WTC11 (cell line): ENCODE measurements around the gene MESP1. TPM values are rescaled to one million over a fixed set of nuclear protein-coding genes. Genes with fewer than 3 reads are reported as not detected.

Source experiments
- ATAC-seq: fragments of 200-7000 bp; cut with Tn5 transposase; 2 replicates; pipeline ENCODE4 v1.10.0; 2021; ENCODE audit warnings: mild to moderate bottlenecking, moderate library complexity
- CTCF ChIA-PET: fragments of 300-600 bp; sonication (Branson Sonifier 250); formaldehyde crosslinking; loops from one replicate; lab custom pipeline; 2021; ENCODE audit warnings: antibody characterized with exemption; lab: Charles Lee
- POLR2A ChIA-PET: fragments of 350-600 bp; sonication (Branson Sonifier 250); formaldehyde crosslinking; loops from one replicate; lab custom pipeline; 2021; ENCODE audit warnings: antibody characterized with exemption; lab: Charles Lee
- DNase-seq: peaks from one replicate; pipeline ENCODE4 v3.0.0; 2021; ENCODE audit warnings: low spot score
- H3K27ac Mint-ChIP-seq: 2 replicates; pipeline ENCODE4 v1.8.0; 2021; ENCODE audit warnings: mixed read lengths
- H3K27me3 Mint-ChIP-seq: 2 replicates; pipeline ENCODE4 v1.8.0; 2021; ENCODE audit warnings: low read depth, mild to moderate bottlenecking, moderate library complexity, mixed read lengths
- H3K36me3 Mint-ChIP-seq: 2 replicates; pipeline ENCODE4 v1.8.0; 2021; ENCODE audit warnings: mixed read lengths
- H3K4me1 Mint-ChIP-seq: 2 replicates; pipeline ENCODE4 v1.8.0; 2022; ENCODE audit warnings: mixed read lengths
- H3K4me3 Mint-ChIP-seq: 2 replicates; pipeline ENCODE4 v1.8.0; 2021; ENCODE audit warnings: mild to moderate bottlenecking, moderate library complexity, mixed read lengths
- H3K9me3 Mint-ChIP-seq: 2 replicates; pipeline ENCODE4 v1.8.0; 2021; ENCODE audit warnings: mixed read lengths
- EMX1 ChIP-seq: fragments of 250-450 bp; sonication (Bioruptor Pico); IDR thresholded peaks from 2 replicates; pipeline ENCODE4 v1.8.0; 2021; ENCODE audit warnings: mild to moderate bottlenecking
- ESRRA ChIP-seq: sonication (generic); formaldehyde crosslinking; IDR thresholded peaks from 2 replicates; pipeline ENCODE4 v1.8.1; 2022; ENCODE audit warnings: mild to moderate bottlenecking, missing genetic modification reagents, borderline replicate concordance
- FOXK1 ChIP-seq: sonication (generic); formaldehyde crosslinking; IDR thresholded peaks from 2 replicates; pipeline ENCODE4 v1.8.0; 2022; ENCODE audit warnings: mild to moderate bottlenecking, moderate library complexity, missing genetic modification reagents
- KAT7 ChIP-seq: sonication (generic); formaldehyde crosslinking; IDR thresholded peaks from 2 replicates; pipeline ENCODE4 v1.8.1; 2023; ENCODE audit warnings: missing genetic modification reagents, mild to moderate bottlenecking, borderline replicate concordance
- NFATC4 ChIP-seq: fragments of 250-450 bp; sonication (Bioruptor Pico); IDR thresholded peaks from 2 replicates; pipeline ENCODE4 v1.9.0; 2021; ENCODE audit warnings: mild to moderate bottlenecking
- NFYB ChIP-seq: sonication (generic); formaldehyde crosslinking; conservative IDR thresholded peaks from 2 replicates; pipeline ENCODE4 v1.8.0; 2022; ENCODE audit warnings: low read depth, missing genetic modification reagents
- NR2C2 ChIP-seq: sonication (generic); formaldehyde crosslinking; IDR thresholded peaks from 2 replicates; pipeline ENCODE4 v1.8.0; 2022; ENCODE audit warnings: mild to moderate bottlenecking, missing genetic modification reagents
- NR3C1 ChIP-seq: sonication (generic); formaldehyde crosslinking; conservative IDR thresholded peaks from 2 replicates; pipeline ENCODE4 v1.8.1; 2023; ENCODE audit warnings: low read depth, mild to moderate bottlenecking, missing genetic modification reagents
- SP1 ChIP-seq: sonication (generic); formaldehyde crosslinking; conservative IDR thresholded peaks from 2 replicates; pipeline ENCODE4 v1.8.1; 2022; ENCODE audit warnings: missing genetic modification reagents
- TP53 ChIP-seq: sonication (generic); formaldehyde crosslinking; IDR thresholded peaks from 2 replicates; pipeline ENCODE4 v1.8.1; 2023; ENCODE audit warnings: mild to moderate bottlenecking, missing genetic modification reagents
- ZBTB21 ChIP-seq: sonication (generic); formaldehyde crosslinking; IDR thresholded peaks from 2 replicates; pipeline ENCODE4 v1.8.1; 2023; ENCODE audit warnings: mild to moderate bottlenecking, missing genetic modification reagents, borderline replicate concordance
- ZNF232 ChIP-seq: sonication (generic); formaldehyde crosslinking; IDR thresholded peaks from 2 replicates; pipeline ENCODE4 v1.8.0; 2022; ENCODE audit warnings: mild to moderate bottlenecking, missing genetic modification reagents
- ZNF416 ChIP-seq: fragments of 250-450 bp; sonication (Bioruptor Pico); IDR thresholded peaks from 2 replicates; pipeline ENCODE4 v1.9.0; 2021; ENCODE audit warnings: mild to moderate bottlenecking, inconsistent platforms
- ZNF423 ChIP-seq: fragments of 250-450 bp; sonication (Bioruptor Pico); IDR thresholded peaks from 2 replicates; pipeline ENCODE4 v2.1.2; 2022; ENCODE audit warnings: mild to moderate bottlenecking, moderate library complexity
- total RNA-seq: library from RNA; stranded (reverse); gene quantifications from 3 replicates; pipeline ENCODE4 v1.2.3, GENCODE V29; 2021
- TF ChIP-seq, protein P1 (sequence below): sonication (generic); formaldehyde crosslinking; IDR thresholded peaks from 2 replicates; pipeline ENCODE4 v1.8.1; 2023; ENCODE audit warnings: mild to moderate bottlenecking, missing genetic modification reagents
- TF ChIP-seq, protein P2 (sequence below): sonication (generic); formaldehyde crosslinking; conservative IDR thresholded peaks from 2 replicates; pipeline ENCODE4 v1.8.1; 2022; ENCODE audit warnings: mild to moderate bottlenecking, missing genetic modification reagents
- TF ChIP-seq, protein P3 (sequence below): sonication (generic); formaldehyde crosslinking; IDR thresholded peaks from 2 replicates; pipeline ENCODE4 v1.8.1; 2022; ENCODE audit warnings: low read depth, missing genetic modification reagents, borderline replicate concordance
- TF ChIP-seq, protein P4 (sequence below): fragments of 250-450 bp; sonication (Bioruptor Pico); IDR thresholded peaks from 2 replicates; pipeline ENCODE4 v1.8.0; 2021; ENCODE audit warnings: mild to moderate bottlenecking
- TF ChIP-seq, protein P5 (sequence below): sonication (generic); formaldehyde crosslinking; IDR thresholded peaks from 2 replicates; pipeline ENCODE4 v1.8.1; 2023; ENCODE audit warnings: mild to moderate bottlenecking, moderate library complexity, missing genetic modification reagents
- TF ChIP-seq, protein P6 (sequence below): fragments of 250-450 bp; sonication (Bioruptor Pico); IDR thresholded peaks from 2 replicates; pipeline ENCODE4 v2.1.2; 2022; ENCODE audit warnings: mild to moderate bottlenecking, moderate library complexity
- TF ChIP-seq, protein P7 (sequence below): fragments of 250-450 bp; sonication (Bioruptor Pico); IDR thresholded peaks from 2 replicates; pipeline ENCODE4 v1.9.0; 2021; ENCODE audit warnings: mild to moderate bottlenecking
- TF ChIP-seq, protein P8 (sequence below): sonication (generic); formaldehyde crosslinking; IDR thresholded peaks from 2 replicates; pipeline ENCODE4 v1.8.0; 2023; ENCODE audit warnings: missing genetic modification reagents

MESP1 gene
- total RNA-seq, 1 experiment from 2014 or later = 0.50 TPM

DNA sequence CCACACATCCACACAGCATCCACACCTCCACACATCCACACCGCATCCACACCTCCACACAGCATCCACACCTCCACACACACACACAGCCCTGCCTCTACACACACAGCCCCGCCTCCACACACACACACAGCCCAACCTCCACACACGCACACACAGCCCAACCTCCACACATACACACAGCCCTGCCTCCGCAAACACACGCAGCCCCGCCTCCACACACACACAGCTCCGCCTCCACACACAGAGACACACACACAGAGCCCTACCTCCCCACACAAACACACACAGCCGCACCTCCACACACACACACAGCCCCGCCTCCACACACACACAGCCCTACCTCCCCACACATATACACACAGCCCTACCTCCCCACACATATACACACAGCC lies 4.7 kb downstream of the MESP1 start (continued):
- TF ChIP-seq, protein P1, sequence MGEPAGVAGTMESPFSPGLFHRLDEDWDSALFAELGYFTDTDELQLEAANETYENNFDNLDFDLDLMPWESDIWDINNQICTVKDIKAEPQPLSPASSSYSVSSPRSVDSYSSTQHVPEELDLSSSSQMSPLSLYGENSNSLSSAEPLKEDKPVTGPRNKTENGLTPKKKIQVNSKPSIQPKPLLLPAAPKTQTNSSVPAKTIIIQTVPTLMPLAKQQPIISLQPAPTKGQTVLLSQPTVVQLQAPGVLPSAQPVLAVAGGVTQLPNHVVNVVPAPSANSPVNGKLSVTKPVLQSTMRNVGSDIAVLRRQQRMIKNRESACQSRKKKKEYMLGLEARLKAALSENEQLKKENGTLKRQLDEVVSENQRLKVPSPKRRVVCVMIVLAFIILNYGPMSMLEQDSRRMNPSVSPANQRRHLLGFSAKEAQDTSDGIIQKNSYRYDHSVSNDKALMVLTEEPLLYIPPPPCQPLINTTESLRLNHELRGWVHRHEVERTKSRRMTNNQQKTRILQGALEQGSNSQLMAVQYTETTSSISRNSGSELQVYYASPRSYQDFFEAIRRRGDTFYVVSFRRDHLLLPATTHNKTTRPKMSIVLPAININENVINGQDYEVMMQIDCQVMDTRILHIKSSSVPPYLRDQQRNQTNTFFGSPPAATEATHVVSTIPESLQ (CRISPR knock-in tag) = no peak
- TF ChIP-seq ZBTB21 (CRISPR knock-in tag) = no peak
- TF ChIP-seq, protein P2, sequence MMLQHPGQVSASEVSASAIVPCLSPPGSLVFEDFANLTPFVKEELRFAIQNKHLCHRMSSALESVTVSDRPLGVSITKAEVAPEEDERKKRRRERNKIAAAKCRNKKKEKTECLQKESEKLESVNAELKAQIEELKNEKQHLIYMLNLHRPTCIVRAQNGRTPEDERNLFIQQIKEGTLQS (CRISPR knock-in tag) = no peak
- TF ChIP-seq, protein P3, sequence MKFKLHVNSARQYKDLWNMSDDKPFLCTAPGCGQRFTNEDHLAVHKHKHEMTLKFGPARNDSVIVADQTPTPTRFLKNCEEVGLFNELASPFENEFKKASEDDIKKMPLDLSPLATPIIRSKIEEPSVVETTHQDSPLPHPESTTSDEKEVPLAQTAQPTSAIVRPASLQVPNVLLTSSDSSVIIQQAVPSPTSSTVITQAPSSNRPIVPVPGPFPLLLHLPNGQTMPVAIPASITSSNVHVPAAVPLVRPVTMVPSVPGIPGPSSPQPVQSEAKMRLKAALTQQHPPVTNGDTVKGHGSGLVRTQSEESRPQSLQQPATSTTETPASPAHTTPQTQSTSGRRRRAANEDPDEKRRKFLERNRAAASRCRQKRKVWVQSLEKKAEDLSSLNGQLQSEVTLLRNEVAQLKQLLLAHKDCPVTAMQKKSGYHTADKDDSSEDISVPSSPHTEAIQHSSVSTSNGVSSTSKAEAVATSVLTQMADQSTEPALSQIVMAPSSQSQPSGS (CRISPR knock-in tag) = no peak
- TF ChIP-seq, protein P4, sequence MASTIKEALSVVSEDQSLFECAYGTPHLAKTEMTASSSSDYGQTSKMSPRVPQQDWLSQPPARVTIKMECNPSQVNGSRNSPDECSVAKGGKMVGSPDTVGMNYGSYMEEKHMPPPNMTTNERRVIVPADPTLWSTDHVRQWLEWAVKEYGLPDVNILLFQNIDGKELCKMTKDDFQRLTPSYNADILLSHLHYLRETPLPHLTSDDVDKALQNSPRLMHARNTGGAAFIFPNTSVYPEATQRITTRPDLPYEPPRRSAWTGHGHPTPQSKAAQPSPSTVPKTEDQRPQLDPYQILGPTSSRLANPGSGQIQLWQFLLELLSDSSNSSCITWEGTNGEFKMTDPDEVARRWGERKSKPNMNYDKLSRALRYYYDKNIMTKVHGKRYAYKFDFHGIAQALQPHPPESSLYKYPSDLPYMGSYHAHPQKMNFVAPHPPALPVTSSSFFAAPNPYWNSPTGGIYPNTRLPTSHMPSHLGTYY (CRISPR knock-in tag) = no peak
- TF ChIP-seq, protein P5, sequence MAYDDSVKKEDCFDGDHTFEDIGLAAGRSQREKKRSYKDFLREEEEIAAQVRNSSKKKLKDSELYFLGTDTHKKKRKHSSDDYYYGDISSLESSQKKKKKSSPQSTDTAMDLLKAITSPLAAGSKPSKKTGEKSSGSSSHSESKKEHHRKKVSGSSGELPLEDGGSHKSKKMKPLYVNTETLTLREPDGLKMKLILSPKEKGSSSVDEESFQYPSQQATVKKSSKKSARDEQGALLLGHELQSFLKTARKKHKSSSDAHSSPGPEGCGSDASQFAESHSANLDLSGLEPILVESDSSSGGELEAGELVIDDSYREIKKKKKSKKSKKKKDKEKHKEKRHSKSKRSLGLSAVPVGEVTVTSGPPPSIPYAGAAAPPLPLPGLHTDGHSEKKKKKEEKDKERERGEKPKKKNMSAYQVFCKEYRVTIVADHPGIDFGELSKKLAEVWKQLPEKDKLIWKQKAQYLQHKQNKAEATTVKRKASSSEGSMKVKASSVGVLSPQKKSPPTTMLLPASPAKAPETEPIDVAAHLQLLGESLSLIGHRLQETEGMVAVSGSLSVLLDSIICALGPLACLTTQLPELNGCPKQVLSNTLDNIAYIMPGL (CRISPR knock-in tag) = no peak
- no peak for TF ChIP-seq ESRRA (CRISPR knock-in tag)
- TF ChIP-seq NFYB (CRISPR knock-in tag) = no peak
- TF ChIP-seq ZNF232 (CRISPR knock-in tag) = no peak
- TF ChIP-seq FOXK1 (CRISPR knock-in tag) = no peak
- TF ChIP-seq EMX1 (CRISPR knock-in tag) = no peak
- TF ChIP-seq, all 79 proteins: peak for 0

DNA sequence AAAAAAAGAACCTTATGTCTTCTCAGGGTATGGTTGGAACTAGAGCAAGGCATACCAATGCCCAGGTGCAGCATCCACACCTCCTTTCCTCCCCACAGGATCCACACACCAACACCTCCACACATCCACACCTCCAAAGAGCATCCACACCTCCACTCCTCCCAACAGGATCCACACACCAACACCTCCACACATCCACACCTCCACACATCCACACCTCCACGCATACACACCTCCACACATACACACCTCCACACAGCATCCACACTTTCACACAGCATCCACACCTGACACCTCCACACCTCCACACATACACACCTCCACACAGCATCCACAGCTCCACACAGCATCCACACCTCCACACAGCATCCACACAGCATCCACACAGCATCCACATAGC lies 5.3 kb downstream of the MESP1 start:
- ChIA-PET POLR2A (no interaction called here), CTCF (interaction anchor here (1.4 kb wide), 1 partner anchor 129 kb away, joined by 3 read pairs; no protein-coding TSS in a partner anchor)
- H3K9me3 Mint-ChIP-seq = no peaks in the 10 kb centered on the region
- no peak overlapping the region for H3K4me3 Mint-ChIP-seq
- H3K27ac Mint-ChIP-seq = no peak overlapping the region
- ATAC-seq = no peak
- no peak for DNase-seq
- H3K4me1 Mint-ChIP-seq = peaks cover 20% of the 10 kb centered on the region; the same call in 1 of the 2 replicates
- H3K27me3 Mint-ChIP-seq = no peaks in the 10 kb centered on the region; the same call in 1 of the 2 replicates
- H3K36me3 Mint-ChIP-seq = no peaks in the 10 kb centered on the region
- TF ChIP-seq NR3C1 (CRISPR knock-in tag) (no peak), ZNF416 (CRISPR knock-in tag) (no peak), ZNF423 (no peak), FOXK1 (CRISPR knock-in tag) (no peak), NR2C2 (CRISPR knock-in tag) (no peak), SP1 (CRISPR knock-in tag) (no peak), NFATC4 (CRISPR knock-in tag) (no peak), TP53 (no peak), KAT7 (CRISPR knock-in tag) (no peak)
- TF ChIP-seq, protein P6, sequence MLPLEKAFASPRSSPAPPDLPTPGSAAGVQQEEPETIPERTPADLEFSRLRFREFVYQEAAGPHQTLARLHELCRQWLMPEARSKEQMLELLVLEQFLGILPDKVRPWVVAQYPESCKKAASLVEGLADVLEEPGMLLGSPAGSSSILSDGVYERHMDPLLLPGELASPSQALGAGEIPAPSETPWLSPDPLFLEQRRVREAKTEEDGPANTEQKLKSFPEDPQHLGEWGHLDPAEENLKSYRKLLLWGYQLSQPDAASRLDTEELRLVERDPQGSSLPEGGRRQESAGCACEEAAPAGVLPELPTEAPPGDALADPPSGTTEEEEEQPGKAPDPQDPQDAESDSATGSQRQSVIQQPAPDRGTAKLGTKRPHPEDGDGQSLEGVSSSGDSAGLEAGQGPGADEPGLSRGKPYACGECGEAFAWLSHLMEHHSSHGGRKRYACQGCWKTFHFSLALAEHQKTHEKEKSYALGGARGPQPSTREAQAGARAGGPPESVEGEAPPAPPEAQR (CRISPR knock-in tag) = no peak
- TF ChIP-seq, protein P7, sequence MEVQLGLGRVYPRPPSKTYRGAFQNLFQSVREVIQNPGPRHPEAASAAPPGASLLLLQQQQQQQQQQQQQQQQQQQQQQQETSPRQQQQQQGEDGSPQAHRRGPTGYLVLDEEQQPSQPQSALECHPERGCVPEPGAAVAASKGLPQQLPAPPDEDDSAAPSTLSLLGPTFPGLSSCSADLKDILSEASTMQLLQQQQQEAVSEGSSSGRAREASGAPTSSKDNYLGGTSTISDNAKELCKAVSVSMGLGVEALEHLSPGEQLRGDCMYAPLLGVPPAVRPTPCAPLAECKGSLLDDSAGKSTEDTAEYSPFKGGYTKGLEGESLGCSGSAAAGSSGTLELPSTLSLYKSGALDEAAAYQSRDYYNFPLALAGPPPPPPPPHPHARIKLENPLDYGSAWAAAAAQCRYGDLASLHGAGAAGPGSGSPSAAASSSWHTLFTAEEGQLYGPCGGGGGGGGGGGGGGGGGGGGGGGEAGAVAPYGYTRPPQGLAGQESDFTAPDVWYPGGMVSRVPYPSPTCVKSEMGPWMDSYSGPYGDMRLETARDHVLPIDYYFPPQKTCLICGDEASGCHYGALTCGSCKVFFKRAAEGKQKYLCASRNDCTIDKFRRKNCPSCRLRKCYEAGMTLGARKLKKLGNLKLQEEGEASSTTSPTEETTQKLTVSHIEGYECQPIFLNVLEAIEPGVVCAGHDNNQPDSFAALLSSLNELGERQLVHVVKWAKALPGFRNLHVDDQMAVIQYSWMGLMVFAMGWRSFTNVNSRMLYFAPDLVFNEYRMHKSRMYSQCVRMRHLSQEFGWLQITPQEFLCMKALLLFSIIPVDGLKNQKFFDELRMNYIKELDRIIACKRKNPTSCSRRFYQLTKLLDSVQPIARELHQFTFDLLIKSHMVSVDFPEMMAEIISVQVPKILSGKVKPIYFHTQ (CRISPR knock-in tag) = no peak
- TF ChIP-seq, protein P8, sequence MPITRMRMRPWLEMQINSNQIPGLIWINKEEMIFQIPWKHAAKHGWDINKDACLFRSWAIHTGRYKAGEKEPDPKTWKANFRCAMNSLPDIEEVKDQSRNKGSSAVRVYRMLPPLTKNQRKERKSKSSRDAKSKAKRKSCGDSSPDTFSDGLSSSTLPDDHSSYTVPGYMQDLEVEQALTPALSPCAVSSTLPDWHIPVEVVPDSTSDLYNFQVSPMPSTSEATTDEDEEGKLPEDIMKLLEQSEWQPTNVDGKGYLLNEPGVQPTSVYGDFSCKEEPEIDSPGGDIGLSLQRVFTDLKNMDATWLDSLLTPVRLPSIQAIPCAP (CRISPR knock-in tag) = no peak
